ENCODE data around the gene PKP3. TPM values are rescaled to one million over a fixed set of nuclear protein-coding genes. Genes with fewer than 3 reads are reported as not detected.

Gene PKP3
- total RNA-seq, 2 experiments from 2014 or later: not detected

DNA sequence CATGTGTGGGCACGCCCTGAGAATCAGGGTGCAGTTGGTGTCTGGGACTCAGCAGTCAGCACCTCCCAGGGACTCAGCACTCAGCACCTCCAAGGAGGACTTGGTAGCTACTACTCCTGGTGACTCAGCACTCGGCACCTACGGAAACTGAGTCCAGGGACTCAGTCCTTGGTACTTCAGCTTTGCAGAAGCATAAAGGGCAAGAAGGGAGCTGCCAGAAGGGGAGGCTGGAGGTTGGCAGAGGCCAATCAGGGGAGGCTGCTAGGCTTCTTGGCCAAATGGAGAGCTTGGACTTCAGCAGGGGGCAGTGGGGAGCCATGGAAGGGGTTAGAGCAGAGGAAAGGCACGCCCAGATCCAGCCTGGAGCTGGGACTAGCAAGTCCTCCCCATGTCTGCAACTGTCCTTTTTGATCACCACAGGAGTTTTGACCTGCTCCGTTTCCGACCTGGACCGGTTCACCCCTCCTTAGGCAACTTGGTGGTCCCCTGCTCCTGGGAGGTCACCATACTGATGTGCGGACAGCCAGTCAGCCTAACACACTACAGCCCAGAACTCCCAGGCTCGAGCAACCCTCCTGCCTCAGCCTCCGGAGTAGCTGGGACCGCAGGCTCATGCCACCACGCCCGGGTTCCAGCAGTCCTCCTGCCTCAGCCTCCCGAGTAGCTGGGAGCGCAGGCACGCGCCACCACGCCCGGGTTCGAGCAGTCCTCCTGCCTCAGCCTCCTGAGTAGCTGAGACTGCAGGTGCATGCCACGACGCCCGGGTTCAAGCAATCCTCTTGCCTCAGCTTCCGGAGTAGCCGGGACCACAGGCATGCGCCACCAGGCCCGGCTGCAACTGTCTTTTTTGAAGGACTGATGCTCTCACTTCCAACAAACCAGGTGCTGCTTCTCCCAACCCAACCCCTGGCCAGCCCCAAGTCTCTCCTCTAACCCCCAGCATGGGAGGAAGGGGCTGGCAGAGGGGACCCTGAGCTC, 46.3 kb downstream of the PKP3 start:
- Histone ChIP-seq H3K36me3 (ENCODE audit: insufficient read depth, low read length) (no peaks in the 10 kb centered on the region), H3K9me3 (ENCODE audit: low read length) (no peaks in the 10 kb centered on the region), H3K27ac (ENCODE audit: low read depth, low read length, poor library complexity, severe bottlenecking) (no peak overlapping the region), H3K79me2 (ENCODE audit: insufficient read depth, low read depth, low read length) (no peaks in the 10 kb centered on the region), H3K4me1 (ENCODE audit: insufficient read depth, low read length, poor library complexity, severe bottlenecking) (peaks cover 6% of the 10 kb centered on the region), H3K4me3 (ENCODE audit: low read depth, low read length, poor library complexity, severe bottlenecking) (no peak overlapping the region), H3K4me2 (ENCODE audit: low read length) (peak overlapping the region; percentile 76; the same call in 1 of the 2 replicates), H4K20me1 (ENCODE audit: insufficient read depth, low read length) (no peaks in the 10 kb centered on the region), H3K9me2 (ENCODE audit: insufficient read depth, low read length) (no peaks in the 10 kb centered on the region), H2AFZ (ENCODE audit: low read length) (no peak overlapping the region)
- intact Hi-C loops (cut with micrococcal nuclease; ENCODE audit: unreplicated experiment): no loop called here
- no peak for DNase-seq (ENCODE audit: low spot score)
- no TSS peak for BruUV-seq (replicated peaks)
- ChIA-PET CTCF (ENCODE audit: unreplicated experiment) (interaction anchor here (1.1 kb wide), 1 partner anchor 79 kb away, joined by 3 read pairs; no protein-coding TSS in a partner anchor), POLR2A (interaction anchor here (1.3 to 1.4 kb wide), 2 partner anchors 9 to 13 kb away, joined by 3 to 4 read pairs; partner anchors contain the start of gene PTDSS2)
- TF ChIP-seq, protein P1, sequence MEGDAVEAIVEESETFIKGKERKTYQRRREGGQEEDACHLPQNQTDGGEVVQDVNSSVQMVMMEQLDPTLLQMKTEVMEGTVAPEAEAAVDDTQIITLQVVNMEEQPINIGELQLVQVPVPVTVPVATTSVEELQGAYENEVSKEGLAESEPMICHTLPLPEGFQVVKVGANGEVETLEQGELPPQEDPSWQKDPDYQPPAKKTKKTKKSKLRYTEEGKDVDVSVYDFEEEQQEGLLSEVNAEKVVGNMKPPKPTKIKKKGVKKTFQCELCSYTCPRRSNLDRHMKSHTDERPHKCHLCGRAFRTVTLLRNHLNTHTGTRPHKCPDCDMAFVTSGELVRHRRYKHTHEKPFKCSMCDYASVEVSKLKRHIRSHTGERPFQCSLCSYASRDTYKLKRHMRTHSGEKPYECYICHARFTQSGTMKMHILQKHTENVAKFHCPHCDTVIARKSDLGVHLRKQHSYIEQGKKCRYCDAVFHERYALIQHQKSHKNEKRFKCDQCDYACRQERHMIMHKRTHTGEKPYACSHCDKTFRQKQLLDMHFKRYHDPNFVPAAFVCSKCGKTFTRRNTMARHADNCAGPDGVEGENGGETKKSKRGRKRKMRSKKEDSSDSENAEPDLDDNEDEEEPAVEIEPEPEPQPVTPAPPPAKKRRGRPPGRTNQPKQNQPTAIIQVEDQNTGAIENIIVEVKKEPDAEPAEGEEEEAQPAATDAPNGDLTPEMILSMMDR (conservative IDR thresholded peaks at IDR 0.05; ENCODE audit: low read length): peak; percentile 37
- no peak for TF ChIP-seq EZH2phosphoT487 (IDR thresholded peaks at IDR 0.05; ENCODE audit: borderline replicate concordance, low read depth, low read length)

- no peak for TF ChIP-seq EZH2phosphoT487 (IDR thresholded peaks at IDR 0.05; ENCODE audit: borderline replicate concordance, low read depth, low read length)
- TF ChIP-seq, protein P1 (conservative IDR thresholded peaks at IDR 0.05; ENCODE audit: low read length): no peak
- Histone ChIP-seq H4K20me1 (ENCODE audit: insufficient read depth, low read length) (no peaks in the 10 kb centered on the region), H3K4me1 (ENCODE audit: insufficient read depth, low read length, poor library complexity, severe bottlenecking) (peaks cover 6% of the 10 kb centered on the region), H3K36me3 (ENCODE audit: insufficient read depth, low read length) (no peaks in the 10 kb centered on the region), H3K9me3 (ENCODE audit: low read length) (no peaks in the 10 kb centered on the region), H3K4me2 (ENCODE audit: low read length) (peak overlapping the region; percentile 76), H2AFZ (ENCODE audit: low read length) (no peak overlapping the region), H3K9me2 (ENCODE audit: insufficient read depth, low read length) (no peaks in the 10 kb centered on the region), H3K4me3 (ENCODE audit: low read depth, low read length, poor library complexity, severe bottlenecking) (peak overlapping the region; percentile 67), H3K27ac (ENCODE audit: low read depth, low read length, poor library complexity, severe bottlenecking) (no peak overlapping the region), H3K79me2 (ENCODE audit: insufficient read depth, low read depth, low read length) (no peaks in the 10 kb centered on the region)
- DNase-seq (ENCODE audit: low spot score): no peak
- no TSS peak for BruUV-seq (replicated peaks)
- intact Hi-C loops (cut with micrococcal nuclease; ENCODE audit: unreplicated experiment): no loop called here
- CTCF ChIA-PET (ENCODE audit: unreplicated experiment): no interaction called here
- POLR2A ChIA-PET: no interaction called here
Measured at GRCh38 chr11:441043-441417, 47.0 kb downstream of the PKP3 start.
